Transverse colon (tissue), 4 donors: Measurements from ENCODE around the gene CALR. TPM values are rescaled to one million over a fixed set of nuclear protein-coding genes. Genes with fewer than 3 reads are reported as not detected.
"Not testable (repeated sequence)": the region's sequence is repeated elsewhere in the genome, so short reads cannot be mapped to it uniquely, and the experiment has no call there.

Experiments used
- DNase-seq: peaks from one replicate; pipeline ENCODE4 v3.0.0-alpha.2; 2019
- H3K27ac ChIP-seq, 4 donors: fragments of 200-600 bp; sonication (generic); 2 replicates each; pipeline ENCODE4 v1.5.1; 2016 to 2018; ENCODE audit warnings: inconsistent platforms in 4 of 4
- H3K27me3 ChIP-seq: fragments of 200-600 bp; sonication (generic); 2 replicates; pipeline ENCODE4 v1.5.1; 2017; ENCODE audit warnings: inconsistent platforms
- H3K36me3 ChIP-seq, 4 donors: fragments of 200-600 bp; sonication (generic); 2 replicates each; pipeline ENCODE4 v1.5.1; 2017 to 2019; ENCODE audit warnings: inconsistent platforms in 4 of 4
- H3K4me1 ChIP-seq, 4 donors: fragments of 200-600 bp; sonication (generic); 2 replicates each; pipeline ENCODE4 v1.5.1; 2017 to 2020; ENCODE audit warnings: inconsistent platforms in 4 of 4
- H3K4me3 ChIP-seq, 4 donors: fragments of 200-600 bp; sonication (generic); 1 replicate in 1 of 4; 2 replicates in 3 of 4; pipeline versions ENCODE4 v1.5.1 to v1.6.1; 2017 to 2019; ENCODE audit warnings: inconsistent platforms in 4 of 4
- H3K9me3 ChIP-seq, 2 donors: fragments of 200-600 bp; sonication (generic); 2 replicates each; pipeline ENCODE4 v1.5.1; 2017 to 2019; ENCODE audit warnings: inconsistent platforms in 2 of 2
- EP300 ChIP-seq: sonication (generic); formaldehyde crosslinking; IDR thresholded peaks from one replicate; pipeline ENCODE4 v1.6.1; 2017; ENCODE audit warnings: antibody characterized with exemption, low read depth
- POLR2A ChIP-seq: fragments of 450-650 bp; IDR thresholded peaks from one replicate; pipeline ENCODE4 v1.6.1; 2016; ENCODE audit warnings: antibody characterized with exemption, mild to moderate bottlenecking, moderate library complexity
- POLR2AphosphoS5 ChIP-seq, 3 donors: sonication (generic); formaldehyde crosslinking; IDR thresholded peaks; one replicate each; pipeline ENCODE4 v1.6.1; 2016; ENCODE audit warnings: antibody characterized with exemption in 3 of 3
- WGBS, 2 donors: methylation state at CpG; one replicate each; pipeline ENCODE4 v1.1.5; 2018; ENCODE audit warnings: low coverage in 1 of 2; 5-methylcytosine and 5-hydroxymethylcytosine counted together
- in situ Hi-C, 4 donors: fragments of 200-750 bp; cut with MboI; loops; one replicate each; pipeline versions ENCODE4 v1.15.0 to v1.15.1; 2017; ENCODE audit warnings: low sequenced_read_pairs in 3 of 4, low pct_ligation_motif_present in 1 of 4, low pct_unique_long_range_greater_than_20kb in 1 of 4
- intact Hi-C: fragments of 100-400 bp; cut with DNase I; formaldehyde crosslinking; loops from one replicate; pipeline ENCODE4 v1.15.1; 2023; ENCODE audit warnings: low total_unique reads
- total RNA-seq, 4 donors: library from RNA; depleted of rRNA; stranded (reverse); fragments of >200 nt; gene quantifications; one replicate each; pipeline ENCODE4 v1.1.0, GENCODE V29; 2016
- TF ChIP-seq, protein P1 (sequence below), 5 experiments: fragments of 200-600 bp in 3 of 5; fragments of 450-650 bp in 2 of 5; sonication (generic) in 3 of 5; IDR thresholded peaks; 1 replicate in 2 of 5; 2 replicates in 3 of 5; pipeline ENCODE4 v1.5.1; 2016 to 2017; ENCODE audit warnings: antibody characterized with exemption in 5 of 5, inconsistent platforms in 3 of 5, mild to moderate bottlenecking in 2 of 5, moderate library complexity in 1 of 5

CALR gene
- total RNA-seq, 4 donors from 2014 or later: 181 to 444 (median 317) TPM

DNA sequence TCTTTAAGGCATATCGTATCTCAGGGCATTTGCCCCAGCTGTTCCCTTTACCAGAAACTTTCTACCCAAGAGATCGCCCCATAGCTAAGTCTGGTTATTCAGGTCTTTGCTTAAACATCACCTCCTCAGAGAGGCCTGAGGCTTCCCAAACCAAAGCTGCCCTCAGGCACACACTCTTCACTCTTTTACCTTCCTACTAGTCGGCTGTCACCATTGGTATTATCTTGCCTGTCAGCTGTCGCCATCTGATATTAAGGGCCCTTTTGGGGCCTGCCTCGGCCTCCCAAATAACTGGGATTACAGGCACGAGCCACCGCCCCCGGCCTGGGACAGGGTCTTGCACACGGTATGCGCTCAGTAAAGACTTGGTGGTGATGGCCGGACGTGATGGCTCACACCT, 17.6 kb downstream of the CALR start:
- Histone ChIP-seq H3K27ac (peak overlapping the region; percentile 88 to 95 (median 93)), H3K9me3 (no peaks in the 10 kb centered on the region), H3K36me3 (peaks cover 0 to 8% (median 1%) of the 10 kb centered on the region in 4 donors), H3K27me3 (no peaks in the 10 kb centered on the region), H3K4me3 (peak overlapping the region in 3 of 4 donors; percentile 82 to 92 (median 85)), H3K4me1 (peaks cover 0 to 48% (median 30%) of the 10 kb centered on the region in 4 donors)
- WGBS, 2 donors: 57 to 67% methylated on average over 3 to 12 of the region's 12 CpGs
- no peak for TF ChIP-seq POLR2A
- TF ChIP-seq, protein P1, sequence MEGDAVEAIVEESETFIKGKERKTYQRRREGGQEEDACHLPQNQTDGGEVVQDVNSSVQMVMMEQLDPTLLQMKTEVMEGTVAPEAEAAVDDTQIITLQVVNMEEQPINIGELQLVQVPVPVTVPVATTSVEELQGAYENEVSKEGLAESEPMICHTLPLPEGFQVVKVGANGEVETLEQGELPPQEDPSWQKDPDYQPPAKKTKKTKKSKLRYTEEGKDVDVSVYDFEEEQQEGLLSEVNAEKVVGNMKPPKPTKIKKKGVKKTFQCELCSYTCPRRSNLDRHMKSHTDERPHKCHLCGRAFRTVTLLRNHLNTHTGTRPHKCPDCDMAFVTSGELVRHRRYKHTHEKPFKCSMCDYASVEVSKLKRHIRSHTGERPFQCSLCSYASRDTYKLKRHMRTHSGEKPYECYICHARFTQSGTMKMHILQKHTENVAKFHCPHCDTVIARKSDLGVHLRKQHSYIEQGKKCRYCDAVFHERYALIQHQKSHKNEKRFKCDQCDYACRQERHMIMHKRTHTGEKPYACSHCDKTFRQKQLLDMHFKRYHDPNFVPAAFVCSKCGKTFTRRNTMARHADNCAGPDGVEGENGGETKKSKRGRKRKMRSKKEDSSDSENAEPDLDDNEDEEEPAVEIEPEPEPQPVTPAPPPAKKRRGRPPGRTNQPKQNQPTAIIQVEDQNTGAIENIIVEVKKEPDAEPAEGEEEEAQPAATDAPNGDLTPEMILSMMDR (IDR thresholded peaks at IDR 0.05): no peak
- TF ChIP-seq POLR2AphosphoS5 (IDR thresholded peaks at IDR 0.05): no peak
- no peak for TF ChIP-seq EP300
- intact Hi-C loops: no loop called here
- DNase-seq: no peak
- in situ Hi-C loops: loop anchor here in 1 of 4 donors (25.0 kb wide), 1 partner anchor 306 kb away; no protein-coding TSS in a partner anchor

DNA sequence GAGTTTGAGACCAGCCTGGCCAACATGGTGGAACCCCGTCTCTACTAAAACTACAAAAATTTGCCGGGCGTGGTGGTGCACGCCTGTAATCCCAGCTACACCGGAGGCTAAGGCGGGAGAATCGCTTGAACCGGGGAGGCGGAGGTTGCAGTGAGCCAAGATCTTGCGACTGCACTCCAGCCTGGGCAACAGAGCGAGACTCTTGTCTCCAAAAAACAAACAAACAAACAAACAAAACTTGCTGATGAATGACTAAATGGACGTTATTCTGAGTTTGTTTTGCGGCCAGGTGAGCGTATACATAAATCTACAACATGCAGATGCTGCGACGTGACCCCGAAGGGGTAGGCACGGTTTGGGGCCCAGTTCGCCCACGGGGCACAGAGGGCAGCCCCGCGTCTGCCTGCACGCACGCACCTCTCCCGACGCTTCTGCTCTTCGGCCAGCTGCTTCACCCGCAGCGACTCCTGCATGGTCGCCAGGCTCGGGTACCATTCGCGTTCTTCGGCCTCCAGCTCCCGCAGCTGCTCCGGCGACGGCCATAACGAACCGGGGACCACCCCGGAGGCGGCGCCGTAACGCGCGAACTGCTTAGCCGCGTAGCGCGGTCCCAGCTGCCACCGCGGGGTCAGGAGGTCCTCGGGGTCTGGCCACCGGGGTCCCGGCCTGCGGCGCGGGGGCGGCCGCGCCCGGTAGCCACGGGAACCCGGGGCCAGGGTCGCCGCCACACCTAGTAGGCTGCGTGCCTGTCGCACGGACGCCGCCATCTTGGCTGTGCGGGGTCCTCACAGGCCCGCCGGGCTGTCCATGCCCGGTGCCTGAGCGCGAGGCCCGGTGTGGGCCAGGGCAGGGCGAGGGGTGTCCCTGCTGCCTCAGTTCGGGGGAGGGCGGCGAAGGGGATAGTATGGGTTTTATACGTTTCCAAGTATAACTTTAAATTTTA, 18.3 kb downstream of the CALR start, which contains the start of gene GADD45GIP1:
Gene GADD45GIP1 (minus strand): TSS at position 778 of the 943 bp plus-strand sequence. CDS start 11 bp downstream, at position 767.
- H3K27me3 ChIP-seq: no peaks in the 10 kb centered on the region
- WGBS, 2 donors: 0 to 3% methylated on average over 11 to 74 of the region's 84 CpGs
- DNase-seq: peak; percentile 84
- peaks cover 0 to 8% (median 1%) of the 10 kb centered on the region in 4 donors for H3K36me3 ChIP-seq
- peak within 1 kb of the TSS; percentile 82 to 93 (median 88) for H3K4me3 ChIP-seq
- in situ Hi-C loops: loop anchor here in 1 of 4 donors (25.0 kb wide), 1 partner anchor 306 kb away; no protein-coding TSS in a partner anchor
- H3K4me1 ChIP-seq: peaks cover 0 to 48% (median 30%) of the 10 kb centered on the region in 4 donors
- H3K27ac ChIP-seq: peak within 1 kb of the TSS; percentile 88 to 95 (median 93)
- TF ChIP-seq POLR2A (peak; percentile 73), POLR2AphosphoS5 (IDR thresholded peaks at IDR 0.05) (peak; percentile 58 to 82 (median 74))
- TF ChIP-seq, protein P1 (IDR thresholded peaks at IDR 0.05): no peak
- no peaks in the 10 kb centered on the region for H3K9me3 ChIP-seq
- intact Hi-C loops: no loop called here

DNA sequence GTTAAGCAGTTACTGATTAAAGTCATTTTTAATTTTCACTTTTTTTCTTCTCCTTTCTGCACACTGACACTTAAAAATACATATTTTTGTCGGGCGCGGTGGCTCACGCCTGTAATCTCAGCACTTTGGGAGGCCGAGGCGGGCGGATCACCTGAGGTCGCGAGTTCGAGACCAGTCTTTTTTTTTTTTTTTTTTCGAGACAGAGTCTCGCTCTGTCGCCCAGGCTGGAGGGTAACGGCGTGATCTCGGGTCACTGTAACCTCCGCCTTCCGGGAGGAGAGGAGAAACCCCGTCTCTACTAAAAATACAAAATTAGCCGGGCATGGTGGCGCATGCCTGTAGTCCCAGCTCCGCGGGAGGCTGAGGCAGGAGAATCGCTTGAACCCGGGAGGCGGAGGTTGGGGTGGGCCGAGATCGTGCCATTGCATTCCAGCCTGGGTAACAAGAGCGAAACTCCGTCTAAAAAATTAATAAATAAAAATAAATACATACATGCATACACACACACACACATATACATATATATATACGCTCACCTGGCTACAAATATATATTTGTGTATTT, 19.1 kb downstream of the CALR start:
- TF ChIP-seq POLR2A: peak; percentile 42
- H3K9me3 ChIP-seq, H3K36me3 ChIP-seq, DNase-seq, intact Hi-C loops, H3K27me3 ChIP-seq: not testable (repeated sequence)
- WGBS, 2 donors: 18 to 31% methylated on average over 16 to 28 of the region's 31 CpGs
- Histone ChIP-seq H3K27ac (peak overlapping the region; percentile 88 to 95 (median 93)), H3K4me3 (peak overlapping the region; percentile 82 to 93 (median 88)), H3K4me1 (peaks cover 0 to 46% (median 30%) of the 10 kb centered on the region in 4 donors)
- in situ Hi-C loops: loop anchor here in 1 of 4 donors (25.0 kb wide), 1 partner anchor 305 kb away; no protein-coding TSS in a partner anchor

DNA sequence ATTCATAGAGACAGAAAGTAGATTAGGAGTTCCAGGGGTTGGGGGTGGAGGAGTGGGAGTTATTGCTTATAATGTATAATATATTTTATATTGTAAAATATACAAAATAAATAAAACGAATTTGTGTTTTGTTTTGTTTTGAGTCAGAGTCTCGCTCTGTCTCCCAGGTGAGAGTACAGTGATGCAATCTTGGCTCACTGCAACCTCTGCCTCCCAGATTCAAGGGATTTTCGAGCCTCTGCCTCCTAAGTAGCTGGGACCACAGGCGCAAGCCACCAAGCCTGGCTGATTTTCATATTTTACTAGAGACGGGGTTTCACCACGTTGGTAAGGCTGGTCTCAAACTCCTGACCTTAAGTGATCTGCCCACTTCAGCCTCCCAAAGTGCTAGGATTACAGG, 21.1 kb downstream of the CALR start:
- intact Hi-C loops: no loop called here
- H3K4me1 ChIP-seq: peaks cover 0 to 25% (median 22%) of the 10 kb centered on the region in 4 donors
- no peak overlapping the region for H3K27ac ChIP-seq
- H3K9me3 ChIP-seq: no peaks in the 10 kb centered on the region
- in situ Hi-C loops: loop anchor here in 1 of 4 donors (25.0 kb wide), 1 partner anchor 303 kb away; no protein-coding TSS in a partner anchor
- 46 to 65% methylated on average over 6 of the region's 6 CpGs for WGBS, 2 donors
- TF ChIP-seq POLR2A: no peak
- no peak for TF ChIP-seq EP300
- TF ChIP-seq, protein P1 (IDR thresholded peaks at IDR 0.05): no peak
- TF ChIP-seq POLR2AphosphoS5 (IDR thresholded peaks at IDR 0.05): no peak
- H3K4me3 ChIP-seq: no peak overlapping the region
- H3K27me3 ChIP-seq: no peaks in the 10 kb centered on the region
- no peak for DNase-seq
- H3K36me3 ChIP-seq: no peaks in the 10 kb centered on the region
